Amygdala (tissue), 56 donors: ENCODE results near the gene HMCES.
A peak's percentile ranks its signal among the peaks of the same experiment; 100 is the strongest.
"Not testable (repeated sequence)": the region's sequence is repeated elsewhere in the genome, so short reads cannot be mapped to it uniquely, and the experiment has no call there.

Experiments used
- DNase-seq, 56 donors: peaks; one replicate each; lab custom pipeline; 2025; lab: John Stamatoyannopoulos, UW

Gene HMCES

DNA sequence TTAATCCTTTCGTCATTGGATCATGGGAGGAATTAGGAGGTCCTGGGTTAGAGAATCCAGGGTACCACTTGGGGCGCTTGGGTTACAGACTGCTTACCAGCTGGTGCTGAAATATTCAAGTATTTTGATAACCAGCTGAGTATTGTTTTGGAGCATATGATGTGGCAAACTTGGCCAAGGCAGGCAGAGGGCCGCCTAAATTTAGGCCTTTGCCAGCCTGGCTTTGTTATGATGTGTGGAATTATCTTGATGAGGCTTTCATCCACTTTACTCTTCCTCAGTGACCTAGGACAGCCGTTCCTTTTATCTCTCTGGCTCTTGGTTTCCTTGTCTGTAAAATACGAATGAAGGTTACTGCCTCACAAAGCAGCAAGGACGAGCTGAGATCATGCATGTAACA lies 22.4 kb upstream of the HMCES start:
- no peak for DNase-seq

DNA sequence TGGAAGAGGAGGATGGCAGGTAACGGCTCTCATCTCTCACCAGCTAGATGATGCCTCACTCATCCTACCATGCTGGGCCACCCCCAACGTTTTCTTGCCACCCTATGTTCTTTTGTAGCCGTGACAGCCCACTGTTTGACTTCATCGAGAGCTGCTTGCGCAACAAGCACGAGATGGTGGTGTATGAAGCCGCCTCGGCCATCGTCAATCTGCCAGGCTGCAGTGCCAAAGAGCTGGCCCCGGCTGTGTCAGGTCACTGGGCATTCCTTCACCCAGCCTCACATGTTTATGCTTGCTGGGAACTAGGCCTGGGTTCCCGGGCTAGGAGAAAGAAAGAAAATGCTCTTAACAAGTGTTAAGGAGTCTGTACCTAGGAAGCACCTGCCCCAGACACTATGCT lies 21.1 kb upstream of the HMCES start:
- no peak for DNase-seq

DNA sequence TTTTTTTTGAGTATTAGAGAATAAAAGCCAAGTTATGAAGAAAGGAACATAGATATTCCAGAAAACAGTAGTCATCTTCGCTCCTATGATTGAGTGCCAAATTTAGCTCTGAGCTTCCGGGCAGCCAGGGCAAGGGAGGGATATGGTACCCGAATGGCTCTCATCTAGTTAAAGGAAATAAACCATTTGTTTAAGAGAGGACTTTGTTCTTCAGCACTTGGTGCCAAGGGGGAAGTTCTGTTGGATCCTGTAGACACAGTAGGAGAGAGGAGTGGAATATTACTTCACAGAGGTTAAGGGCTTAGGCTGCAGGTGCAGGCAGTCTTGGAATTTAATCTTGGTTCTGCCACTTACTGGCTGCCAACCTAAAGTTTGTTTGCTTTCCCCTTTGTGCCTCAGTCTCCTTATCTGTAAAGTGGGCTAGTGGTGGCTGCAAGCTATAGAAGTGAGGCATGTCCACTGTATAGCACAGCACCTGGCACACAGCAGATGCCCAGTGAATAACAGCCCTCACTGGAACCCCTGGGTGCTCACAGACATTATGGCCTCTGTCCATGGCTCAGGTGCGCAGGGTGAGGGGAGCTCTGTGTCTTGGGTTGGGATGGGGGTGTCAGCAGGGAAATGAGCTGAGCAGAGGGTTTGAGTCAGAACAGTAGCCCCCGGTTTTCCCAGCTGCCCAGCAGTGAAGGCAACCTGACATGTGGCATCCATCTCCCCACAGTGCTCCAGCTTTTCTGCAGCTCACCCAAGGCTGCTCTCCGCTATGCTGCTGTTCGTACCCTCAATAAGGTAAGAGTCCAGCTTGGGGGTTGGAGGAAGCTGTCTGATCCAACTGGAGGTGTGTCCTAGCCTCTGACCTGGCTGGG lies 18.8 kb upstream of the HMCES start:
- DNase-seq: no peak

GRCh38 chr3:129260606-129261005 lies 18.1 kb upstream of the HMCES start:
- no peak for DNase-seq

DNA sequence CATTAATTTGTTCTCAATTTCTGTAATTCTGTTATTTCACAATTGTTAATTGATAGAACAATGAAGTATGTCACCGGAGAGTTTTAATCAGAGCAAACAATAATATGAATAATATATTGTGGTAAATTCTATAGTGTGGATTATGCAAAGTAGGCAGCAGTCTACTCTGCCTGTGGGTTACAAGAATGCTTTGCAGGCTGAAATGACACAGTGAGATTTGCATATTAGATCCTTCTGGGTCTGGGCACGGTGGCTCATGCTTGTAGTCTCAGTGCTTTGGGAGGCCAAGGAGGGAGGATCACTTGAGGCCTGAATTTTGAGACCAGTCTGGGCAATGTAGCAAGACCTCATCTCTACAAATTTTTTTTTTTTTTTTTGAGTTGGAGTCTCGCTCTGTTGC lies 16.8 kb upstream of the HMCES start:
- no peak for DNase-seq

DNA sequence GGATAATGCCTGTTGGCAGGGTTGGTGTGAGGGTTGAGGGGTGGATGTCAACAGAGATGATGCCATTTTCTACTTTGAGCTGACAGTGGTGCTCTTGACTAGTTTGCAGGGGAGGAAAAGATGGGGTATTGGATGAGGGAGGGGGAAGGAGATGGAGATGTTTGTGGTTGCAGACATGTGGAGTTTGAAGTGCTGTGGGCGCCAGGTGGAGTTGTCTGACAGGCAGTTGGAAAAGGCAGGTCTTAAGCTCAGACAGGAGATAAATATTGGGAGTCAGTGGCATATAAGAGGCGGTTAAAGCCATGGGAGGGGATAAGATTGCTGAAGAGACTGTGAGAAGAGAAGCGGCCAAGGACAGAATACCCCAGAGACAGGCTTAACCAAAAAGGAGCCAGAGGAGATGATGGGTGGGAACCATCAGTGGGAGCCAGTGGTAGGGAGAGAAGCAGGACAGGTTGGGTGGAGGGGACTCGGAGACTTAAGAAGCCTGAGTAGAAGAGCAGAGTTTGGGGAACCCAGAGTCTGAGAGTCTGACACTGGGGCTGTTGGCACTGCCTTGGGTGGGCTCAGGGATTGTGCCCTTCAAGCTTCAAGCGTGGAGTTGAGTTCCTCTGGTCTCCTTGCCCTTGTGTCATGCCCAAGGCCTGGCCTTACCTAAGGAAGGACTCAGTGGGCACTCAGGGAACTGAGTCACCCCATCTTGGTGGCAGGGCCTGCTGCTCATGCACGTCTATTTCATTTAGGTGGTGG lies 15.3 kb upstream of the HMCES start:
- DNase-seq: no peak

DNA sequence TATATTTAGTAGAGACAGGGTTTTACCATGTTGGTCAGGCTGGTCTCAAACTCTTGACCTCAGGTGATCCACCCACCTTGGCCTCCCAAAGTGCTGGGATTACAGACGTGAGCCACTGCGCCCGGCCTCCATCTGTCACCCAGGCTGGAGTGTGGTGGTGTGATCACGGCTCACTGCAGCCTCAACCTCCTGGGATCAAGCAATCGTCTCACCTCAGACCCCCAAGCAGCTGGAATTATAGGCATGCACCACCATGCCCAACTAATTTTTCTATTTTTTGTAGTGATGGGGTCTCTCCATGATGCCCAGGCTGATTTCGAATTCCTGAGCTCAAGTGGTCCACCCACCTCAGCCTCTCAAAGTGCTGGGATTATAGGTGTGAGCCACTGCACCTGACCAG lies 13.7 kb upstream of the HMCES start:
- DNase-seq: not testable (repeated sequence)

DNA sequence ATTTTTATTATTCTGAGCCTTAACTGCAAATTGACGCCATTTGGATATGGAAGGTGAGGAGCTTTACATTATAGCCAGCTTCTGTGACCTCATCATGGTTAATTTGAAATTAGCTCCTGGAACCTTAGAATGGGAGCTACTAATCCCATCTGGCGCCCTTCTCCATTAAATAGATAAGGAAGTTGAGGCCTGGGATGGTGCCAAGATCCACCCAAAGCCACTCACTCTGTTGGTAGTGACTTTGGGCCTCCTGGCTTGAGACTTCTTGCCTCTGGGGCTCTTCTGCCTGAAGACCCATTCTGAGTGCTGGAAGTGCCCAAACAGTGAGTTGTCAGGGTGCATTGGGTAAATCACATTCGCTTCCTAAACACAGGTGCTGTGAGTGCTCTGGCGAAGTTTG lies 12.0 kb upstream of the HMCES start:
- no peak for DNase-seq

GRCh38 chr3:129268396-129268795 lies 10.3 kb upstream of the HMCES start:
- DNase-seq: no peak

DNA sequence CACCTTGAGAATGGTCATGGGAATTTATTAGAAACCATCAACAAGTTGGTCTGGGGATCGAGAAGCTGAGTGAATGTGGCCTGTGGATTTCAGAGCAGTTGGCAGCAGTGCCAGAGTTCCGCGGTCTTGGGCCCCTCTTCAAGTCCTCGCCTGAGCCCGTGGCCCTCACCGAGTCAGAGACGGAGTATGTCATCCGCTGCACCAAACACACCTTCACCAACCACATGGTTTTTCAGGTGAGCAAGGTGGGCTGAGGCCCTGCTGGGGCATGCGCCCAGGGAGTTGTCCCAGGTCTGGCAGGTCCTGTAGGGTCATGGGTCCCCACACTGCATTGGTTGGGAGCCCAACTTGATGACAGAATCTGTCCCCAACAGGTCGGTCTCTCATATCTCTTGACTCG lies 7.0 kb upstream of the HMCES start:
- DNase-seq: no peak

- DNase-seq: no peak
These were observed 2.3 kb upstream of the HMCES start for GRCh38 chr3:129276385-129276784.

DNA sequence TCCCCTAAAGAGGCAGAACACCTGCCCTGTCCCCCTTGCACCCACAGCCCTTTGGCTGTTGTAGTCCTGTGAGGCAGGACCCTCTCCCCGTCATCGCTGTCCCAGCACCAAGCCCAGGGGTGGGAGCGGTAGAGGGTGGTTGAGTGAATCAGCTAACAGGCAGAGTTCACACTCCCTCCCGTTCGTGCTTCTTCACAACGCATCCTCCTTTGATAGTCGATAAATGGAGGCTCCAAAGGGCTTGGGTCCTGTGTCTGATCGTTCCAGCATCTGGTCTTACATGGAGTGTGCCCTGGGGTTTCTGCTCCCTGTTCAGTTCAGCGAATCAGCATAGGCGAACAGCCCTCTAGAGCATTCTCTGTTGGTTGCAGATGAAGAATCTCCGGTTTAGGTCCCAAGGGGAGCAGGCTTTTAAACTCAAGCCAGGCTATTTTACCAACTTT lies 820 bp upstream of the HMCES start:
- DNase-seq: no peak

- DNase-seq: peak in 21 of 56 donors; percentile 1 to 42 (median 24)
These were observed 566 bp downstream of the HMCES start for GRCh38 chr3:129278966-129279906.

GRCh38 chr3:129280183-129280582 lies 1.5 kb downstream of the HMCES start:
- DNase-seq: no peak

- DNase-seq: no peak
These were observed 3.1 kb downstream of the HMCES start for GRCh38 chr3:129281726-129282125.

- no peak for DNase-seq
These were observed 4.2 kb downstream of the HMCES start for GRCh38 chr3:129282727-129283327.

DNA sequence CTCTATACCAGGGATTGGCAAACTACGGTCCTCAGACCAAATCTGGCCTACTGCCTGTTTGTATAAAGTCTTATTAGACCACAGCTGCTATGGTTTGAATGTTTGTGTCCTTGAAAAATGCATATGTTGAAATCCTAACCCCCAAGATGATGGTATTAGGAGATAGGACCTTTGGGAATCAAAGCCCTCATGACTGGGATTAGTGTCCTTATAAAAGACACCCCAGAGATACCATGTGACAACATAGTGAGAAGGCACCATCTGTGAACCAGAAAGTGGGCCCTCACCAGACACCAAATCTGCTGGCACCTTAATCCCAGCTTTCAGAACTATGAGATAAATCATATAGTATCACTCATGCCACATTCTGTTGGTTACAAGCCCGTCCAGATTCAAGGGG lies 7.4 kb downstream of the HMCES start:
- no peak for DNase-seq

DNA sequence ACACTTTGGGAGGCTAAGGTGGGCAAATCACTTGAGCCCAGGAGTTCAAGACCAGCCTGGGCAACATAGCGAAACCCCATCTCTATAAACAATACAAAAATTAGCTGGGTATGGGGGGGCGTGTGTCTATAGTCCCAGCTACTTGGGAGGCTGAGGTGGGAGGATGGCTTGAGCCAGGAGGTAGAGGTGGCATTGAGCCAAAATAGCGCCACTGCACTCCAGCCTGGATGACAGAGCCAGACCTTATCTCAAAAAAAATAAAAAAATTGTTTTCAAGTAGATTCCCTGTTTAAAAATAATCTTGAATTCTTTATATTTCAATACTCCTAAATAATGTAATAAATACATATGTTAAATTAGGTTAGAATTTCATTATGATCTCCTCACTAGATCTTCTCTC lies 9.8 kb downstream of the HMCES start:
- DNase-seq: no peak

DNA sequence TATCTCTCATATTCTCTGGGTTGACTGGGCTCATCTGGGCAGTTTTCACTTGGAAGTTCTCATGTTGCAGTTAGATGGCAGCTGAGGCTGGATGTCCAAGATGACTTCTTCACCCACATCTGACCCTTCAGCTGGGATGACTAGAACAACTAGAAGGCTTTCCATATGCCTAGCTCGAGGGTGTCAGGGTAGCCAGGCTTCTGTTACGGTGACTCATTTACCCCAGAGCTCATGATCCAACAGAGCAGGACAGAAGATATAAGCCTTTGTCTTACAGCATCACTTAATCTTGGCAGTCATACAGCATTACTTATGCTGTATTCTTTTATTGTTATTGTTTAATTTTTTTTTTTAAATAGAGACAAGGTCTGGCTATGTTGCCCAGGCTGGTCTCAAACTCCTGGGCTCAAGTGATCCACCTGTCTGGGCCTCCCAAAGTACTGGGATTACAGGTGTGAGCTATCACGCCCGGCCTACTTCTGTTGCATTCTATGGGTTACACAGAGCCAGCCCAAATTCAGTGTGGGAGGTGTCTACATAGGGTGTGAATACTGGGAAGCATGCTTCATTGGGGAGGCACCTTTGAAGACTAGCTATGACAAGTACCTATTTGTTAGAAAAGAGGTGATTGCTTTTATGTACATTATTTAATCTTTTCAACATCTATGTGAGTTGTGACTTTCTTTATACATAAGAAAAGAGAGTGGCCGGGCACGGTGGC lies 10.7 kb downstream of the HMCES start:
- no peak for DNase-seq
